ENCODE data around the gene BMERB1.

DNA sequence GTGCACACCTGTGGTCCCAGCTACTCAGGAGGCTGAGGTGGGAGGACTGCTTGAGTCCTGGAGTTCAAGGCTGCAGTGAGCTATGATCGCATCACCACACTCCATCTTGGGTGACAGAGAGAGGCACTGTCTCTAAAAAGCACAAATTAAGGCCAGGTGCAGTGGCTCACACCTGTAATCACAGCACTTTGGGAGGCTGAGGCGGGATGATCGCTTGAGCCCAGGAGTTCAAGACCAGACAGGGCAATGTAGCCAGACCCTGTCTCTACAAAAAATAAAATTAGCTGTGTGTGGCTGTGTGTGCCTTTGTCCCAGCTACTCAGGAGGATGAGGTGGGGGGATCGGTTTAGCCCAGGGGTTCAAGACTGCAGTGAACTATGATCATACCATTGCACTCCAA lies 81.6 kb downstream of the BMERB1 start:
- TF ChIP-seq POLR2A (IDR thresholded peaks at IDR 0.05) (no peak), POLR2AphosphoS5 (IDR thresholded peaks at IDR 0.05) (no peak)
- TF ChIP-seq, protein P1, sequence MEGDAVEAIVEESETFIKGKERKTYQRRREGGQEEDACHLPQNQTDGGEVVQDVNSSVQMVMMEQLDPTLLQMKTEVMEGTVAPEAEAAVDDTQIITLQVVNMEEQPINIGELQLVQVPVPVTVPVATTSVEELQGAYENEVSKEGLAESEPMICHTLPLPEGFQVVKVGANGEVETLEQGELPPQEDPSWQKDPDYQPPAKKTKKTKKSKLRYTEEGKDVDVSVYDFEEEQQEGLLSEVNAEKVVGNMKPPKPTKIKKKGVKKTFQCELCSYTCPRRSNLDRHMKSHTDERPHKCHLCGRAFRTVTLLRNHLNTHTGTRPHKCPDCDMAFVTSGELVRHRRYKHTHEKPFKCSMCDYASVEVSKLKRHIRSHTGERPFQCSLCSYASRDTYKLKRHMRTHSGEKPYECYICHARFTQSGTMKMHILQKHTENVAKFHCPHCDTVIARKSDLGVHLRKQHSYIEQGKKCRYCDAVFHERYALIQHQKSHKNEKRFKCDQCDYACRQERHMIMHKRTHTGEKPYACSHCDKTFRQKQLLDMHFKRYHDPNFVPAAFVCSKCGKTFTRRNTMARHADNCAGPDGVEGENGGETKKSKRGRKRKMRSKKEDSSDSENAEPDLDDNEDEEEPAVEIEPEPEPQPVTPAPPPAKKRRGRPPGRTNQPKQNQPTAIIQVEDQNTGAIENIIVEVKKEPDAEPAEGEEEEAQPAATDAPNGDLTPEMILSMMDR (IDR thresholded peaks at IDR 0.05): no peak
